ENCODE measurements around the gene NRAS.

The NRAS gene

GRCh38 chr1:114725230-114725629 is 8.7 kb upstream of the NRAS start:
- no peak for DNase-seq
- no peak for ATAC-seq

GRCh38 chr1:114723915-114724314 is 7.3 kb upstream of the NRAS start:
- no peak for DNase-seq
- ATAC-seq = no peak

GRCh38 chr1:114723457-114723856 is 6.9 kb upstream of the NRAS start:
- no peak for DNase-seq
- ATAC-seq = no peak

- ATAC-seq = no peak
Measured at GRCh38 chr1:114720492-114720891, 3.9 kb upstream of the NRAS start.

GRCh38 chr1:114719424-114719787 is 2.8 kb upstream of the NRAS start:
- ATAC-seq (no peak), DNase-seq (no peak)

More at GRCh38 chr1:114720492-114720891, 3.9 kb upstream of the NRAS start:
- no peak for DNase-seq

- DNase-seq (peak; percentile 12), ATAC-seq (no peak)
Measured at GRCh38 chr1:114718661-114719423, 2.3 kb upstream of the NRAS start.

GRCh38 chr1:114715952-114716303 is 643 bp downstream of the NRAS start:
- ATAC-seq (no peak), DNase-seq (no peak)

GRCh38 chr1:114712977-114713376 is 3.6 kb downstream of the NRAS start:
- no peak for DNase-seq
- no peak for ATAC-seq

- no peak for DNase-seq
Measured at GRCh38 chr1:114710360-114710759, 6.2 kb downstream of the NRAS start.

GRCh38 chr1:114707604-114708003 is 9.0 kb downstream of the NRAS start:
- DNase-seq (no peak), ATAC-seq (no peak)

More at GRCh38 chr1:114710360-114710759, 6.2 kb downstream of the NRAS start:
- ATAC-seq = no peak

GRCh38 chr1:114703242-114703641 is 13.3 kb downstream of the NRAS start:
- ATAC-seq = no peak

GRCh38 chr1:114702737-114703136 is 13.8 kb downstream of the NRAS start:
- DNase-seq = no peak
- no peak for ATAC-seq

More at GRCh38 chr1:114703242-114703641, 13.3 kb downstream of the NRAS start:
- no peak for DNase-seq

- ATAC-seq = no peak
- no peak for DNase-seq
Measured at GRCh38 chr1:114701931-114702330, 14.6 kb downstream of the NRAS start.

GRCh38 chr1:114700036-114700600 is 16.5 kb downstream of the NRAS start:
- DNase-seq = no peak

GRCh38 chr1:114696810-114697209 is 19.8 kb downstream of the NRAS start:
- ATAC-seq (no peak), DNase-seq (no peak)

More at GRCh38 chr1:114700036-114700600, 16.5 kb downstream of the NRAS start:
- ATAC-seq = no peak

GRCh38 chr1:114695430-114696058 is 21.0 kb downstream of the NRAS start, which contains the start of gene AMPD1:
TSS of gene AMPD1 (minus strand) at chr1:114695546. CDS start at chr1:114695471, 75 bp downstream.
- DNase-seq = no peak
- no peak for ATAC-seq

- ATAC-seq (no peak), DNase-seq (no peak)
Measured at GRCh38 chr1:114694540-114695310, 21.8 kb downstream of the NRAS start.

- DNase-seq = no peak
- ATAC-seq = no peak
Measured at GRCh38 chr1:114692947-114693346, 23.6 kb downstream of the NRAS start.

GRCh38 chr1:114691061-114691460 is 25.5 kb downstream of the NRAS start:
- ATAC-seq = no peak
- DNase-seq = no peak

GRCh38 chr1:114690148-114690547 is 26.4 kb downstream of the NRAS start:
- ATAC-seq = no peak
- DNase-seq = no peak

GRCh38 chr1:114688526-114688925 is 28.0 kb downstream of the NRAS start:
- no peak for DNase-seq
- ATAC-seq = no peak

- DNase-seq = no peak
- ATAC-seq = no peak
Measured at GRCh38 chr1:114685851-114686250, 30.7 kb downstream of the NRAS start.

GRCh38 chr1:114677691-114678090 is 38.9 kb downstream of the NRAS start:
- DNase-seq (no peak), ATAC-seq (no peak)
